Activated CD4-positive, alpha-beta T cell treated with anti-CD3 and anti-CD28 coated beads, Interleukin-2, amount 50 U/mL, for 4 hours (primary cell): ENCODE measurements around the gene EVA1B.

ENCODE experiments used
- DNase-seq, 2 experiments: peaks; one replicate each; pipeline ENCODE4 v3.0.0-alpha.2; 2020

The EVA1B gene

GRCh38 chr1:36345353-36345752, 21.9 kb upstream of the EVA1B start:
- no peak for DNase-seq

- DNase-seq: no peak
Observed at GRCh38 chr1:36344395-36344680, 20.9 kb upstream of the EVA1B start.

- no peak for DNase-seq
Observed at GRCh38 chr1:36343651-36344394, 20.4 kb upstream of the EVA1B start.

GRCh38 chr1:36342426-36343185, 19.2 kb upstream of the EVA1B start:
- peak; percentile 54 to 57 for DNase-seq

- no peak for DNase-seq
Observed at GRCh38 chr1:36341626-36342320, 18.3 kb upstream of the EVA1B start.

- no peak for DNase-seq
Observed at GRCh38 chr1:36339615-36340014, 16.2 kb upstream of the EVA1B start.

- no peak for DNase-seq
Observed at GRCh38 chr1:36339215-36339614, 15.8 kb upstream of the EVA1B start.

- no peak for DNase-seq
Observed at GRCh38 chr1:36337830-36338229, 14.4 kb upstream of the EVA1B start.

- no peak for DNase-seq
Observed at GRCh38 chr1:36330940-36331339, 7.5 kb upstream of the EVA1B start.

- no peak for DNase-seq
Observed at GRCh38 chr1:36329817-36330216, 6.4 kb upstream of the EVA1B start.

- no peak for DNase-seq
Observed at GRCh38 chr1:36328713-36329112, 5.3 kb upstream of the EVA1B start.

GRCh38 chr1:36328088-36328480, 4.6 kb upstream of the EVA1B start:
- DNase-seq: no peak

- DNase-seq: no peak
Observed at GRCh38 chr1:36327421-36328087, 4.1 kb upstream of the EVA1B start.

GRCh38 chr1:36326499-36326898, 3.1 kb upstream of the EVA1B start:
- no peak for DNase-seq

- DNase-seq: no peak
Observed at GRCh38 chr1:36324353-36324703, 883 bp upstream of the EVA1B start.

GRCh38 chr1:36322786-36323635, 434 bp downstream of the EVA1B start:
- no peak for DNase-seq

GRCh38 chr1:36322041-36322785, 1.2 kb downstream of the EVA1B start:
- no peak for DNase-seq

GRCh38 chr1:36321119-36321951, 2.1 kb downstream of the EVA1B start:
- no peak for DNase-seq

GRCh38 chr1:36320767-36321118, 2.7 kb downstream of the EVA1B start:
- DNase-seq: no peak

GRCh38 chr1:36320291-36320761, 3.1 kb downstream of the EVA1B start:
- no peak for DNase-seq

GRCh38 chr1:36309397-36309796, 14.0 kb downstream of the EVA1B start:
- DNase-seq: no peak
